GM23338 (cell line): ENCODE results near the gene OR9A2. TPM values are rescaled to one million over a fixed set of nuclear protein-coding genes. Genes with fewer than 3 reads are reported as not detected.

Source experiments
- ATAC-seq: fragments of 200-7000 bp; cut with Tn5 transposase; 3 replicates; pipeline ENCODE4 v1.9.1; 2020
- DNase-seq: peaks from one replicate; pipeline ENCODE4 v3.0.0-alpha.2; 2015; ENCODE audit warnings: low spot score
- H2AFZ ChIP-seq: fragments of 200-600 bp; sonication (generic); 2 replicates; pipeline ENCODE4 v1.8.0; 2016; ENCODE audit warnings: antibody characterized with exemption, mild to moderate bottlenecking, moderate library complexity
- H3F3A ChIP-seq: fragments of 200-600 bp; sonication (generic); replicated peaks from 2 replicates; pipeline ENCODE4 v1.8.0; 2017; ENCODE audit warnings: antibody characterized with exemption, mixed run types, low read depth
- H3K27ac ChIP-seq: fragments of 200-600 bp; sonication (generic); 2 replicates; pipeline ENCODE4 v1.6.1; 2016; ENCODE audit warnings: low read depth
- H3K27me3 ChIP-seq: fragments of 200-600 bp; sonication (generic); 2 replicates; pipeline ENCODE4 v1.8.0; 2016; ENCODE audit warnings: mild to moderate bottlenecking, mixed run types, moderate library complexity; ENCODE audit not compliant: insufficient read depth
- H3K36me3 ChIP-seq: fragments of 200-600 bp; sonication (generic); 2 replicates; pipeline ENCODE4 v1.8.0; 2016; ENCODE audit warnings: mild to moderate bottlenecking; ENCODE audit not compliant: insufficient read depth
- H3K4me1 ChIP-seq: fragments of 200-600 bp; sonication (generic); 2 replicates; pipeline ENCODE4 v1.8.0; 2016; ENCODE audit warnings: mild to moderate bottlenecking, moderate library complexity; ENCODE audit not compliant: insufficient read depth
- H3K4me2 ChIP-seq: fragments of 200-600 bp; sonication (generic); 2 replicates; pipeline ENCODE4 v1.7.1; 2017; ENCODE audit warnings: mixed run types
- H3K4me3 ChIP-seq: fragments of 200-600 bp; sonication (generic); 2 replicates; pipeline ENCODE4 v1.6.1; 2016; ENCODE audit warnings: mixed run types
- H3K79me2 ChIP-seq: fragments of 200-600 bp; sonication (generic); replicated peaks from 2 replicates; pipeline ENCODE4 v1.8.0; 2017; ENCODE audit warnings: mild to moderate bottlenecking; ENCODE audit not compliant: insufficient read depth
- H3K9me2 ChIP-seq: fragments of 200-600 bp; sonication (generic); 2 replicates; pipeline ENCODE4 v1.8.0; 2017; ENCODE audit not compliant: insufficient read depth
- H4K20me1 ChIP-seq: fragments of 200-600 bp; sonication (generic); replicated peaks from 2 replicates; pipeline ENCODE4 v1.8.0; 2017; ENCODE audit warnings: mild to moderate bottlenecking; ENCODE audit not compliant: insufficient read depth
- H3K27ac Mint-ChIP-seq: 2 replicates; pipeline ENCODE4 v1.8.0; 2020; ENCODE audit warnings: inconsistent platforms, mild to moderate bottlenecking, moderate library complexity, mixed read lengths
- H3K27me3 Mint-ChIP-seq: 3 replicates; pipeline ENCODE4 v1.8.0; 2022; ENCODE audit warnings: low read depth, mild to moderate bottlenecking, moderate library complexity, mixed read lengths, inconsistent platforms; ENCODE audit not compliant: insufficient read depth, poor library complexity
- H3K36me3 Mint-ChIP-seq: 3 replicates; pipeline ENCODE4 v1.8.0; 2021; ENCODE audit warnings: low read depth, mild to moderate bottlenecking, inconsistent platforms, moderate library complexity, mixed read lengths
- H3K4me1 Mint-ChIP-seq: 3 replicates; pipeline ENCODE4 v1.8.0; 2020; ENCODE audit warnings: mild to moderate bottlenecking, inconsistent platforms, mixed read lengths
- H3K4me3 Mint-ChIP-seq: 3 replicates; pipeline ENCODE4 v1.8.0; 2021; ENCODE audit warnings: moderate library complexity, mild to moderate bottlenecking, inconsistent platforms, mixed read lengths
- H3K9me3 Mint-ChIP-seq: 3 replicates; pipeline ENCODE4 v1.8.0; 2020; ENCODE audit warnings: moderate library complexity, mild to moderate bottlenecking, inconsistent platforms, mixed read lengths
- CREB1 ChIP-seq: fragments of 250-450 bp; sonication (Bioruptor Pico); IDR thresholded peaks from 2 replicates; pipeline ENCODE4 v1.5.0; 2020; ENCODE audit warnings: low read depth, mild to moderate bottlenecking, moderate library complexity
- CTCF ChIP-seq, 2 experiments: fragments of 200-600 bp in 1 of 2; sonication (generic) in 1 of 2; conservative IDR thresholded peaks; 2 replicates each; pipeline versions ENCODE4 v1.5.1 to v1.6.1; 2016 to 2017; ENCODE audit warnings: antibody characterized with exemption in 2 of 2, low read depth in 2 of 2, mild to moderate bottlenecking in 2 of 2, moderate library complexity in 1 of 2
- EZH2 ChIP-seq: fragments of 200-600 bp; sonication (generic); IDR thresholded peaks from one replicate; pipeline ENCODE4 v1.8.0; 2017; ENCODE audit warnings: antibody characterized with exemption, mild to moderate bottlenecking, low read depth; ENCODE audit not compliant: unreplicated experiment
- EZH2phosphoT487 ChIP-seq: fragments of 200-600 bp; sonication (generic); IDR thresholded peaks from one replicate; pipeline ENCODE4 v1.8.1; 2018; ENCODE audit warnings: antibody characterized with exemption; ENCODE audit not compliant: unreplicated experiment
- JUNB ChIP-seq: IDR thresholded peaks from one replicate; pipeline ENCODE4 v1.6.1; 2016; ENCODE audit warnings: antibody characterized with exemption; ENCODE audit not compliant: unreplicated experiment
- NANOG ChIP-seq: IDR thresholded peaks from 2 replicates; pipeline ENCODE4 v1.6.1; 2016; ENCODE audit warnings: antibody characterized with exemption, borderline replicate concordance
- POLR2AphosphoS5 ChIP-seq: IDR thresholded peaks from 2 replicates; pipeline ENCODE4 v1.6.1; 2016; ENCODE audit warnings: antibody characterized with exemption, low read depth
- REST ChIP-seq: IDR thresholded peaks from one replicate; pipeline ENCODE4 v1.6.1; 2018; ENCODE audit warnings: antibody characterized with exemption; ENCODE audit not compliant: unreplicated experiment
- STAT1 ChIP-seq: IDR thresholded peaks from one replicate; pipeline ENCODE4 v1.6.1; 2016; ENCODE audit warnings: antibody characterized with exemption; ENCODE audit not compliant: unreplicated experiment
- ZNF114 ChIP-seq: fragments of 250-450 bp; sonication (Bioruptor Pico); IDR thresholded peaks from 2 replicates; pipeline ENCODE4 v1.5.0; 2020; ENCODE audit warnings: mild to moderate bottlenecking, moderate library complexity
- ZNF331 ChIP-seq: fragments of 250-450 bp; sonication (Bioruptor Pico); IDR thresholded peaks from 2 replicates; pipeline ENCODE4 v1.5.0; 2020; ENCODE audit warnings: low read depth, mild to moderate bottlenecking, moderate library complexity
- polyA plus RNA-seq: library from polyadenylated mRNA; unstranded; fragments of >200 nt; fragmentation: Nextera tagmentation; extraction: Ambion mirVana; gene quantifications from 2 replicates; pipeline ENCODE4 v1.2.1, GENCODE V29; 2016
- total RNA-seq: library from RNA; depleted of rRNA; stranded (reverse); fragments of >200 nt; shearing (Covaris generic); gene quantifications from 2 replicates; pipeline ENCODE4 v1.2.3, GENCODE V29; 2014
- TF ChIP-seq, protein P1 (sequence below): IDR thresholded peaks from 2 replicates; pipeline ENCODE4 v1.6.1; 2016; ENCODE audit warnings: antibody characterized with exemption
- TF ChIP-seq, protein P2 (sequence below): fragments of 250-450 bp; sonication (Bioruptor Pico); IDR thresholded peaks from 2 replicates; pipeline ENCODE4 v1.5.0; 2020; ENCODE audit warnings: mild to moderate bottlenecking, moderate library complexity

Gene OR9A2
- total and polyA plus RNA-seq, 2 experiments from 2014 or later, result not detected

DNA sequence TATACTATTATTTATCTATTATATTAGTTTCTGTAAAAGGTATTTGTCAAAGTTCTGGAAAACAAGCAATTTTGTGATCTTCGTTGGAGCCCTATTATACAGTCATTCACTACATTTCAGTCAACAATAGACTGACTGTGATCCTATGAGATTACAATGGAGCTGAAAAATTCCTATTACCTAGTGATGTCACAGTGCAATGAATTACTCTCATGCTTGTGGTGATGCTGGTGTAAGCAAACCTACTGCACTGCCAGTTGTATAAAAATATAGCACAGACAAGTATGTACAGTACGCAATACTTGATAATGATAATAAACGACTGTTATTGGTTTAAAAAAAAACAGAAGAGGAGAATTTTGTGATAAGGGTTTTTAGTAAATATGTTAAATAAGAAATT lies 46.6 kb upstream of the OR9A2 start:
- Histone ChIP-seq H3K9me2 (peaks cover 12% of the 10 kb centered on the region; the same call in 1 of the 2 replicates), H3K27ac (no peak overlapping the region), H3K4me1 (no peaks in the 10 kb centered on the region), H4K20me1 (no peaks in the 10 kb centered on the region), H2AFZ (no peak overlapping the region), H3K79me2 (no peaks in the 10 kb centered on the region), H3K4me2 (no peak overlapping the region), H3K27me3 (no peaks in the 10 kb centered on the region), H3K36me3 (no peaks in the 10 kb centered on the region), H3F3A (no peaks in the 10 kb centered on the region), H3K4me3 (no peak overlapping the region)
- H3K27ac Mint-ChIP-seq, result no peak overlapping the region
- TF ChIP-seq ZNF331 (CRISPR knock-in tag) (no peak), STAT1 (no peak), EZH2phosphoT487 (no peak), NANOG (no peak), CREB1 (CRISPR knock-in tag) (no peak), ZNF114 (CRISPR knock-in tag) (no peak), CTCF (conservative IDR thresholded peaks at IDR 0.05; ENCODE audit: low read depth in 2 of 2) (no peak), REST (no peak), JUNB (no peak), EZH2 (no peak), POLR2AphosphoS5 (no peak)
- TF ChIP-seq, protein P1, sequence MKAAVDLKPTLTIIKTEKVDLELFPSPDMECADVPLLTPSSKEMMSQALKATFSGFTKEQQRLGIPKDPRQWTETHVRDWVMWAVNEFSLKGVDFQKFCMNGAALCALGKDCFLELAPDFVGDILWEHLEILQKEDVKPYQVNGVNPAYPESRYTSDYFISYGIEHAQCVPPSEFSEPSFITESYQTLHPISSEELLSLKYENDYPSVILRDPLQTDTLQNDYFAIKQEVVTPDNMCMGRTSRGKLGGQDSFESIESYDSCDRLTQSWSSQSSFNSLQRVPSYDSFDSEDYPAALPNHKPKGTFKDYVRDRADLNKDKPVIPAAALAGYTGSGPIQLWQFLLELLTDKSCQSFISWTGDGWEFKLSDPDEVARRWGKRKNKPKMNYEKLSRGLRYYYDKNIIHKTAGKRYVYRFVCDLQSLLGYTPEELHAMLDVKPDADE, result no peak
- TF ChIP-seq, protein P2, sequence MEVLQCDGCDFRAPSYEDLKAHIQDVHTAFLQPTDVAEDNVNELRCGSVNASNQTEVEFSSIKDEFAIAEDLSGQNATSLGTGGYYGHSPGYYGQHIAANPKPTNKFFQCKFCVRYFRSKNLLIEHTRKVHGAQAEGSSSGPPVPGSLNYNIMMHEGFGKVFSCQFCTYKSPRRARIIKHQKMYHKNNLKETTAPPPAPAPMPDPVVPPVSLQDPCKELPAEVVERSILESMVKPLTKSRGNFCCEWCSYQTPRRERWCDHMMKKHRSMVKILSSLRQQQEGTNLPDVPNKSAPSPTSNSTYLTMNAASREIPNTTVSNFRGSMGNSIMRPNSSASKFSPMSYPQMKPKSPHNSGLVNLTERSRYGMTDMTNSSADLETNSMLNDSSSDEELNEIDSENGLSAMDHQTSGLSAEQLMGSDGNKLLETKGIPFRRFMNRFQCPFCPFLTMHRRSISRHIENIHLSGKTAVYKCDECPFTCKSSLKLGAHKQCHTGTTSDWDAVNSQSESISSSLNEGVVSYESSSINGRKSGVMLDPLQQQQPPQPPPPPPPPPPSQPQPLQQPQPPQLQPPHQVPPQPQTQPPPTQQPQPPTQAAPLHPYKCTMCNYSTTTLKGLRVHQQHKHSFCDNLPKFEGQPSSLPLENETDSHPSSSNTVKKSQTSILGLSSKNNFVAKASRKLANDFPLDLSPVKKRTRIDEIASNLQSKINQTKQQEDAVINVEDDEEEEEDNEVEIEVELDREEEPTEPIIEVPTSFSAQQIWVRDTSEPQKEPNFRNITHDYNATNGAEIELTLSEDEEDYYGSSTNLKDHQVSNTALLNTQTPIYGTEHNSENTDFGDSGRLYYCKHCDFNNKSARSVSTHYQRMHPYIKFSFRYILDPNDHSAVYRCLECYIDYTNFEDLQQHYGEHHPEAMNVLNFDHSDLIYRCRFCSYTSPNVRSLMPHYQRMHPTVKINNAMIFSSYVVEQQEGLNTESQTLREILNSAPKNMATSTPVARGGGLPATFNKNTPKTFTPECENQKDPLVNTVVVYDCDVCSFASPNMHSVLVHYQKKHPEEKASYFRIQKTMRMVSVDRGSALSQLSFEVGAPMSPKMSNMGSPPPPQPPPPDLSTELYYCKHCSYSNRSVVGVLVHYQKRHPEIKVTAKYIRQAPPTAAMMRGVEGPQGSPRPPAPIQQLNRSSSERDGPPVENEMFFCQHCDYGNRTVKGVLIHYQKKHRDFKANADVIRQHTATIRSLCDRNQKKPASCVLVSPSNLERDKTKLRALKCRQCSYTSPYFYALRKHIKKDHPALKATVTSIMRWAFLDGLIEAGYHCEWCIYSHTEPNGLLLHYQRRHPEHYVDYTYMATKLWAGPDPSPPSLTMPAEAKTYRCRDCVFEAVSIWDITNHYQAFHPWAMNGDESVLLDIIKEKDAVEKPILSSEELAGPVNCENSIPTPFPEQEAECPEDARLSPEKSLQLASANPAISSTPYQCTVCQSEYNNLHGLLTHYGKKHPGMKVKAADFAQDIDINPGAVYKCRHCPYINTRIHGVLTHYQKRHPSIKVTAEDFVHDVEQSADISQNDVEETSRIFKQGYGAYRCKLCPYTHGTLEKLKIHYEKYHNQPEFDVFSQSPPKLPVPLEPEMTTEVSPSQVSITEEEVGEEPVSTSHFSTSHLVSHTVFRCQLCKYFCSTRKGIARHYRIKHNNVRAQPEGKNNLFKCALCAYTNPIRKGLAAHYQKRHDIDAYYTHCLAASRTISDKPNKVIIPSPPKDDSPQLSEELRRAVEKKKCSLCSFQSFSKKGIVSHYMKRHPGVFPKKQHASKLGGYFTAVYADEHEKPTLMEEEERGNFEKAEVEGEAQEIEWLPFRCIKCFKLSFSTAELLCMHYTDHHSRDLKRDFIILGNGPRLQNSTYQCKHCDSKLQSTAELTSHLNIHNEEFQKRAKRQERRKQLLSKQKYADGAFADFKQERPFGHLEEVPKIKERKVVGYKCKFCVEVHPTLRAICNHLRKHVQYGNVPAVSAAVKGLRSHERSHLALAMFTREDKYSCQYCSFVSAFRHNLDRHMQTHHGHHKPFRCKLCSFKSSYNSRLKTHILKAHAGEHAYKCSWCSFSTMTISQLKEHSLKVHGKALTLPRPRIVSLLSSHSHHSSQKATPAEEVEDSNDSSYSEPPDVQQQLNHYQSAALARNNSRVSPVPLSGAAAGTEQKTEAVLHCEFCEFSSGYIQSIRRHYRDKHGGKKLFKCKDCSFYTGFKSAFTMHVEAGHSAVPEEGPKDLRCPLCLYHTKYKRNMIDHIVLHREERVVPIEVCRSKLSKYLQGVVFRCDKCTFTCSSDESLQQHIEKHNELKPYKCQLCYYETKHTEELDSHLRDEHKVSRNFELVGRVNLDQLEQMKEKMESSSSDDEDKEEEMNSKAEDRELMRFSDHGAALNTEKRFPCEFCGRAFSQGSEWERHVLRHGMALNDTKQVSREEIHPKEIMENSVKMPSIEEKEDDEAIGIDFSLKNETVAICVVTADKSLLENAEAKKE (CRISPR knock-in tag), result no peak
- H3K27me3 Mint-ChIP-seq, result peaks cover 5% of the 10 kb centered on the region
- no peak for DNase-seq
- H3K4me3 Mint-ChIP-seq, result no peak overlapping the region
- H3K4me1 Mint-ChIP-seq, result peaks cover 19% of the 10 kb centered on the region
- no peak for ATAC-seq
- H3K36me3 Mint-ChIP-seq, result no peaks in the 10 kb centered on the region
- H3K9me3 Mint-ChIP-seq, result no peaks in the 10 kb centered on the region; the same call in 2 of the 3 replicates
